ENCODE measurements around the gene FTO.

FTO gene

DNA sequence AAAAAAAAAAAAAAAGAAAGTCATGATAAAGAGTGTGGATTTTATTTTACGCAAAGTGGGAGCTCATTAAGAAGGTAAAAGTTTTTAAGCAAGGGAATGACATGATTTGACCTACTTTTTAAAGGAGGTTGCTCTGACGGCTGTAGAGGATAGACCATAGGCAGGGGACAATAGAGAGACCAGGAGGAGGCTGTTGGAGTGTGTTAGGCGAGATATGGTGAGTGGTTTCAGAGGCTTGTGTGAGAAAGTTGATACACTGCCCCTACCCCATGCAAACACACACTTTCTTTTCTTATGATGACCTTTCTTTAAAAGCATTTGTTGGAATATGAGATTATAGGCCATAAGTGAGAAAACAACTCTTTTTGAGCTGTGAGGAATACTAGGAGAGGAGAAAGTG, 82.0 kb downstream of the FTO start:
- no peak for FAIRE-seq

DNA sequence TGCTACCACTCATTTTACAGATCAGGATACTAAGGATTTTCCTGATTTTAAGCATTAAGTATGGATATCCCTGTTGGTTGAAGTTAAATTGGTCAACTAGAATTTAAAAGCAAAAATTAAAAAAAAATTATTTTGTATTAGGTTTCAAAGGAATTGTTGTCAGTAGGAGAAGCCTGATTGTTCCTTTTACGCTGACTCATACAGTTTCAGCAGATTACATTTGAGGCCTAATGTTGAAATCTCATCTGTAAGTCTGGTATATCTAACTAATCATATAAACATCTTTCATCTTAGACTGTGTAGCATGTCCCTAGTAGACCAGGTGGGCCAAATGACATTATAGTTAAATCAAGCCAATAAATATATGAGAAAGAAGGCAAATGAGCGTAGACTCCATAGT, 83.5 kb downstream of the FTO start:
- FAIRE-seq, result no peak

GRCh38 chr16:53789137-53789536, 85.2 kb downstream of the FTO start:
- no peak for FAIRE-seq

- no peak for FAIRE-seq
These were observed 88.4 kb downstream of the FTO start for GRCh38 chr16:53792161-53792951.

DNA sequence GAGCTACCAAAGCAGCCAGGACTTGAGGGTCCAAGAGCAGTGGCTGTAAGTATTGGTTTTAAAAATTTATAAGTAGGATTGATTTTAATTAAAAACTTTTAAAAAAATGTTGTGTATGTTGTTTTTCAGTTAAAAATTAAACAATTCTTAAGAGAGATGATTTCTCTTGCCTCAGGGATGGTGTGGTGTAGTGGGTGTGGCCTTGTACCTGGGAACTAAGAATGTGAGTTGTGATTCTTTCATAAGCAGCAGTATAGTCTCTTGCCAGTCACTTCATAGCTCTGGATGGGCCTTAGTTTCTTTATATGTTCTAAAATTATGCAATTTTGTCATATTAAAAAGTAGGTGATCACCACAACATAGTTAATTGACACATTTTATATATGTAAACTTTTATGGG, 99.5 kb downstream of the FTO start:
- FAIRE-seq, result no peak

GRCh38 chr16:53803998-53804397, 100.0 kb downstream of the FTO start:
- no peak for FAIRE-seq

GRCh38 chr16:53804467-53804866, 100.5 kb downstream of the FTO start:
- no peak for FAIRE-seq

- FAIRE-seq, result no peak
These were observed 101.2 kb downstream of the FTO start for GRCh38 chr16:53805113-53805512.

GRCh38 chr16:53805752-53806151, 101.8 kb downstream of the FTO start:
- no peak for FAIRE-seq

GRCh38 chr16:53809088-53809932, 105.4 kb downstream of the FTO start:
- no peak for FAIRE-seq

- FAIRE-seq, result no peak
These were observed 109.0 kb downstream of the FTO start for GRCh38 chr16:53812914-53813313.

GRCh38 chr16:53814801-53815200, 110.8 kb downstream of the FTO start:
- no peak for FAIRE-seq

GRCh38 chr16:53816211-53816836, 112.4 kb downstream of the FTO start:
- no peak for FAIRE-seq

DNA sequence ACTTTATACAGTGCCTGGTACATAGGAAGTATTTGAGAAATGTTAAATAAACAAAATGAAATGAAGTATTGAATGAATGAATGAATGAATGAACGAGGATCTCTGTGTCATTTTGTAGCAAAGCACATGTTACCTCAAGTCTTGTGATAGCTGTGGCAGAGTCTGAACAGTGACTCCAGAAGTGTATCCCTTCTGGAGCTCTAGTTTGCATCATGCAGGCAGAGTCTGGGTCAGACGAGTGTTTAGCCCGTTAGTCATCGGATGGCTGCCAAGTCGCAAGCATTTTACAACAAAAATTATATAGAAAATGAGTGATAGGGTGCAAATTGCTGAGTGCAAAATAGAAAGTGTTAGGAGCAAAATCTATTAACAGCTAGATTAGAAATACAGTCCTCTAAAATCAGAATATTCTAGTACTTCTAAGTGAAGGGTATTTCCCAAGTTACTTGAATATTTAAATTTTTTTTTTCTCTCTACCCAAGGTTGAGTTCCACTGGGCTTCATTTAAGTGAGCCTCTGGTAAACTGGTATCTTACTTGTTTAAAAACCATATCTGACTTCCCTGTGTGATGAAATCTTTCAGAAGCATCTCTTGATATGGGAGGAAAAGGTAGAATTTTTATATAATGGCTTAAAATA, 113.3 kb downstream of the FTO start:
- no peak for FAIRE-seq

- FAIRE-seq, result peak; percentile 28
These were observed 114.0 kb downstream of the FTO start for GRCh38 chr16:53817812-53818550.

- FAIRE-seq, result no peak
These were observed 117.5 kb downstream of the FTO start for GRCh38 chr16:53821487-53821886.

DNA sequence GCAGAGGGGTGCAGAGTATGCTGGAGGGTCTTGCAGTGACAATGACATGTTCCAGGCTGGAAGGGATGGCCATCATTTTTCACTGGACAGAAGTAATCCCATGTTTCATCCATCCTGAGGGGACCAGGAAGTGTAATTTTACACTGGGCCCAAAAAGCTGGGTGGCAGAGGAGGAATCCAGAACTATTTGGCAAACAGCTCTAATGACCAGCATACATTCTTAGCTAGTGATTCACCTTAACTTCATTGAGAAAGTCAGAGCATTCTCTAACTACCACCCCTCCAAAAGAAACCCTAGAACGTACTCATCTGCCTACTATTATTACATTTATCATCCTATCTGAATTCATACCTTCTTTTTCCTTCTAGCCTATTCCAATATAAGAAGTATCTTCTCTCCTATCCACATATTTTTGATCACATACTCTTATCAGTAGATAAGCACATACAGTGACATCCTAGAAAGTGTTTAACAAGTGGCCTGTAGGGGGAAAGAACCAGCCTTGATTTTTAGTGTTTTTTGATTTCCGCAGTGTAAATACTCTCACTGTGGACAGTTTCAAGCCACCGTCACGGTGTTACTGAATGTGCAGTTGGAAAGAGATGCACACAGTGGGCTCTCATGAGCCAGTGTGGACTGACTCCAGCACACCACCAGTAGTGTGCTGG, 118.1 kb downstream of the FTO start:
- FAIRE-seq, result no peak

DNA sequence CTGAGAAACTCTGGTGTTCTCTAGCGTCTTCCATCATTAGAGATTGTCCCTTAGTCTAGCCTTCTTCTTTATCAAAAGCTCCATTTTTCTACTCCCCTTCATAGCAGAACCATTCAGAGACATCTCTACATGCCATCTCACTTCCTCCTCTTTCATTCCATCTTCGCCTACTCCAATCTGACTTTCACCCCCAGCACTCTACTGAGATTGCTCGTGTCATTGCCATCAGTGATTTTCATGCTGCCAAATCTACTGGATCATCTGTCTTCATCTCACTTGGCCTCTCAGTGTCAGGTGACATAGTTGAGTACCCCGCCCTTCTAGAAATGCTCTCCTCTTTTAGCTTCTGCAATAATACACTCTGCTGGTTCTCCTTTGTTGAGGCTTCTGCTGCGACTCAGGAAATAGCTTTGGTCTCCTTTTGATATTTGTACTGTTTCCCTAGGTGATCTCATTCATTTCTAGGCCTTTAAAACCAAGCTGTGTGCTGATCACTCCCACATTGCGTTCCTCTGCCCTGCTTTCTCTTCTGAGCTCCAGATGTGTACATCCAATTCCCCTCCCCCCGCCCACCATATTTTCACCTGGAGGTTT, 119.1 kb downstream of the FTO start:
- no peak for FAIRE-seq

DNA sequence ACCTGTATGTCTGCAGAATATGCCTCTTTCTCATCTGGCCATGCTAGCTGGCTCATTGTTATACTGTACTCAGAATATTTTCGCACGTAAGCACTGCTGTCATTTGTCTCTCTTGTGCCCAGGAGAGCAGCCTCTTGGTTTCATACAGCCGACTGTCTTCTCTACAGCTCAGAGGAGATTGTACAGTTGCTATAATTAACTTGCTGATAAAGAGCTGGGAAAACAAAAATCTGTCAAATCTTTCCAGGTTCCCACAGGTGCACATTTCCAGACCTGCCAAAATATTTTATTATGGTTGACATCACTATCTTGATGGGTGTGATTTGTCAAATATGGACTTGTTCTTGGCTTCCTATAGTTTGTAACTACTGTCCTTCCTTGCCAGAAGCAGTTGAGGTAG, 122.7 kb downstream of the FTO start:
- no peak for FAIRE-seq

DNA sequence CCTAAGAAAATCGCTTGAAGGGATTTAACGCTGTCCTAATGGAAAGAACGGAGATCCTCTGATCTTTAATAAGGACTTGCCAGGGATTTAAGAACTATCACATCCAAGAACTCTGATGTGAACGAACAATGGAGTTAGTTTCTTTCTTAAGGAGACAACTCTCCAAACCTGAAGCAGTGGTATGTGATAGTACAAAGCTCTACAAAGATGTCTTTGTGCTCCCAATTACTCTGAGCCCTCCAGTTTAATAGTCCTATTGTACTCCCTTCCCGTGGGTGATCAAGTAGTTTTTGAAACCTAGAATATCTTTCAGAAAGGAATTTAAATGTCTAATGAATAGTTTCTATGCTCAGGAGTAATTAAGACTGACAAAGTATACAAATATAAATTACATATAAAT, 123.8 kb downstream of the FTO start:
- FAIRE-seq, result no peak

DNA sequence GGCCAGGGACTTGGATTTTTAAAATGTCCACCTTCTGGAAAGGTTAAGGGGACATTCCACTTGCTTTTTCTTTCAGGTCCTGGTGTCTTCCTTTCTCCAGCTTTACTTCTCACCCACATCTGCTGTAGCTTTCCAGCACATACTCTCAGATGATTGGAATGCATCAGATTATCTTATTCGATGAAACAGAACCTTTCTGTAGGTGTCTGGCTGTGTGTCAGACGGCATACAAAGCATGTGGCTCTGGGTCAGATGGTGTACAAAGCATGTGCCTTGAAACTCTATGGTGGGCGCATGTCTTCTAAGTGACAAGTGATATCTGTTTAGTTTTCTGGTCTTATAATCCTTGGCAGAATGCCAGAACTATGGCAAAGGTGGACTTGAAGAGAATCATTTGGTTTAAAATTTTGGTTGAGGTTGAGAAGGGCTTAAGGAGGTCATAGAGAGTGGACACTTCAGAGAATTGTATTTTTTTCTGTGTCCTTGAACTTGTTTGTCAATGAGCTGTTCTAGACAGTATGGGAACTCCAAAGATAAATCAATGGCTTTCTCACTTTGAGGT, 125.3 kb downstream of the FTO start:
- no peak for FAIRE-seq
